ENCODE results near the gene APBB1IP.
"Not testable (repeated sequence)": the region's sequence is repeated elsewhere in the genome, so short reads cannot be mapped to it uniquely, and the experiment has no call there.

Gene APBB1IP

DNA sequence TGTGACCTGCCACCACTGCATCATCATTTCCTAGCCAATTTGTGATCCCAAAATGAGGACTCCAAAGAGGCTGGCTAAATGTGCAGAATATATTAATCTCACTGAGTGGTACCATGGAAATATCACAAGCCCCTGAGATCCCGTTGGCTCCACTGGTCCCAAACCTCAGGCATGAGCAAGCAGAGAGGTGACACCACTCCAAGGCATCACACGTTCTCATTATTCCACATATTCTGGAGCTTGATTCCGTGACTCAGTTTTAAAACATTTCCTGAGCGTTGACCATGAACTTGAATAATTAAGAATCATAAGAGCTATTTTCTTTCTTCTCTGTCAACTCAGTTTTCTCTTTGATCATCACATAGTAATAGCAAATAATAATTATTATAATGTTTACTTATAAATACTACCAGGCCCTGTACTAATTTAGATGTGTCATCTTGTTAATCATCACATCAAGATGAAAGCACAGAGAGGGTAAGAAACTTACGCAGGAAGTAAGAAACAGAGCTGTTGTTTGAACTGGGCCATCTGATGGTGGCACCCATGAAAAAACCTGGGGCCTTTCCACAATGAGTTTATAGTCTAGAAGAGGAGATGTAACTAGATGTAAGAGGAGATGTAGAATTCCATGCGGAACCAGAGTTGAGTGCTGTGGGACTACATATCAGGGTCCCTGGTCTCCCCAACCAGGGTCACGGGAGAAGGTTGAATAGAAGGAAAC is 3.5 kb downstream of the APBB1IP start:
- DNase-seq (ENCODE audit: low spot score), result no peak

DNA sequence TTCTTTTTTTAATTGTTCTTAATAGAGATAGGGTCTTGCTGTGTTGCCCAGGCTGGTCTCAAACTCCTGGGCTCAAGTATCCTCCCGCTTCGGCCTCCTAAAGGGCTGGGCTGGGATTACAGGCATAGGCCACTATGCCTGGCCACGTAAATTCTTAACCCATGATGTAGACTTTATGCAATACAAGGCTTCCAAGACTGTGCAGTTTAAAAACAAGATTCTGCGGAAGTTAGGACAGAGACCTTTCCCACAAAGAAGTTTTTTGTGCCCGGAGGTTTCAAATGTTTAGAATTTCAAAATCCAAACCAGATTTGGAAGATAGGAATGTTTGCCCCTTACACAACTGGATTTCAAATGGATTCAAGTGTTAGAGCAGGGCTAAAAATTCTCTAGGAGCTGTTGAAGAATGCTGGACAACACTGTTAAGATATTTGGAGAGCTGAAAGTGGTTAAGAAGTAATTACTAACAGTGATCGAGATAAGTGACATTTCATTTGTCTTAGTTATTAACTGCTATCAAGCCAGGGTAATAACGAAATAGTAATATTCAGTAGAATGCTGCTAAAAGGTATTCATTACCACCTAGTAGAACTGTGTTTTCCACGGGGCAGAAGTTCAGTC is 7.4 kb downstream of the APBB1IP start:
- DNase-seq (ENCODE audit: low spot score), result no peak

DNA sequence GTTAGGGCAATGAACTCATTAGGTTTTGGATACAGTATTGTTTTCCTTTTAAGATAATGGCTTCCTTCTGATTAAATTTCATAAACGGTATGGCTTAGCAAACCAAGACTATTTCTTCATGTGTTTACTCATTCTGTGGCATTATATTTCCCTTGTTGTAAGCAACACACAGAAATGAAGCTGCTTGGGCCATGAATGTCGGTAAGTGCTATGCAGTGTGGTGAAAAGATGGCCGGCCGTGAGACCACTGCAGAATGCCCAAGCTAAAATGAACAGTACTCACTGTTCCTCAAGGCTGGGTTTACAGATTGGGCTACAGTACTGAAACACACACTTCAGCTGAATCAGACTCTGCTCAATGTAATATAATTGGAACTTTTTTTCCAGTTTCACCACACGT is 8.1 kb downstream of the APBB1IP start:
- DNase-seq (ENCODE audit: low spot score), result no peak

DNA sequence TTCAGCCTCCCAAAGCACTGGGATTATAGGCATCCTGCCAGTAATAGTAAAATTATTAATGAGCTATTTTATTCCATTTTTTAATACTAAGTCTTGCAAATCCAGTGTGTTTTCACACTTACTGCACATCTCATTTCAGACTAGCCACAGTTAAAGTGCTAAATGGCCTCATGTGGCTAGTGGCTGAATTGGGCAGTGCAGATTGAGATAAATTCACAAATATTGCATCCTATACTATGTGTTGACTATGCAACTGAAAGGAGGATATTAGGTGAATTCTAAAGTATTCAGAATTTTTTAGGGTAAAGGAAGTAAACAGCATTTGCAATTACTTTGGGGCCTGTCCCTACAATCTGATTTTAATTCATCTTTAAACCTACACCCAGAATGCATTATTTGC is 10.2 kb downstream of the APBB1IP start:
- no peak for DNase-seq (ENCODE audit: low spot score)

DNA sequence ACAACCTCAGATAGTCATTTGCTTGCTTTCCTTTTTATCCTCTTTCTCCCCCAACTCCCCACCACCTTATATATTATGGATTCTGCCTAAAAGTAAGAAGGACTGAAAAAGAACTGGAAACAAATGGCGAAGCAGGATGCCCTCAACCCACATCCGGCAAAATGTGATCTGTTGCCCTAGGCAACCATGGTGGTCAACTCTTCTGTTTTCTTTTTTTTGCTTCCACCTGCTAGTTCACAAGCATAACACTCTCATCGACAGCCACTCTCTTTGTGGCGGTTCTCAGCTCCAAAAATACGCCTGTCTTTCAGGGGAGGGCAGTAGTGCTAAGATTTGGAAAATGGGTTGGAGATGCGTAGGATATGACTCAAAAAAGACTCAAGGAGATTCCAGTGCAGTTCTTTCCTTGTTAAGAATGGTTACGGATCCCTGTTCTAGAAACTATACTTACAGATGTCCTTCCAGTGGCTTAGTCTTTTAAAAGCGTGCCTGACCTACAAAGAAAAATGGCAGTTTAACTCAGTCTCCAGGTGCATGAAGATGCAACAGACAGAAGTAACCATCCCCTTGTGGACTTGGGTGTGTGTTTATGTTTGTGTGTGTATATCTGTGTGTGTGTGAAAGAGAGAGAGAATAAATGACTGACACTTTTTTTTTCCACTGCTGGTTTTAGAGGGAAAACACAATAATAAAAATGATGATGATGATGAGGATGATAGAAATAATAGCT is 10.7 kb downstream of the APBB1IP start:
- peak; percentile 78 for DNase-seq (ENCODE audit: low spot score)

DNA sequence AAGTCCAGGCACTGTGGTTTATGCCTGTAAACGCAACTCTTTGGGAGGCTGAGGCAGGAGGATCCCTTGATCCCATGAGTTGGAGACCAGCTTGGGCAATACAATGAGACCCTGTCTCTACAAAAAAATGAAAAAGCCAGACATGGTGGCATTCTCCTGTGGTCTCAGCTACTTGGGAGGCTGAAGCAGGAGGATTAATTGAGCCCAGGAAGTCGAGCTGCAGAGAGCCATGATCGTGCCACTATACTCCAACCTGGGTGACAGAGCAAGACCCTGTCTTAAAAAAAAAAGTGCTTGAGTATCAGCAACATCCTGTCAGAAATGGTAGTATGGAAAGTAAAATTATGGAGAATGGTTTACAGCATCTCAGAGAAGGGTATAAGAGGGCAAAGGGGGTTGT is 11.6 kb downstream of the APBB1IP start:
- no peak for DNase-seq (ENCODE audit: low spot score)

DNA sequence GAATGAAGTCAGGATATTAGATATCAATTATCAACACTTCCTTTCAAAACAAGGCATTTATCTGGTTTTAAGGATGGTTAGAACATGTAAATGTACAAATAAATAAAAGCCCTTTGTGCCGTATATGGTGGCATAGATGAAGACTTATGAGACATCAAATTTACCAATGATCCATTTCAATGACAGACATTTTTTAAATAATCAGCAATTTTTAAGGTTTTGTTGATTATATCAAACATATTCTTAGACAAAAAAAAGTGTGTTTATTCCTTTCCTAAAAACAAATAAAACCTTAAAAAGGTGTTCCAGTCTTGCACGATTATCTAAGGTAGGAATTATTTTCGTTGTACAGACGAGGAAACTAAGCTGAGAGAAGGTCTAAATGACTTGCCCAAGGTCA is 13.8 kb downstream of the APBB1IP start:
- no peak for DNase-seq (ENCODE audit: low spot score)

DNA sequence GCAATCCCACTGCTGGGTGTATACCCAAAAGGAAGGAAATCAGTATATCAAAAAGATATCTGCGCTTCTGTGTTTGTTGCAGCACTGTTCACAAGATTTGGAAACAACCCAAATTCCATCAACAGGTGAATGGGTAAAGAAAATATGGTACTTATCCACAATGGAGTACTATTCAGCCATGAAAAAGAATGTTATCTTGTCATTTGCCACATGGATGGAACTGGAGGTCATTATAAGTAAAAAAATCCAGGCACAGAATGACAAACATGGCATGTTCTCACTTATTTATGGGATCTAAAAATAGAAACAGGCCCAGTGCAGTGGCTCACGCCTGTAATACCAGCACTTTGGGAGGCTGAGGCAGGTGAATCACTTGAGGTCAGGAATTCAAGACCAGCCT is 15.7 kb downstream of the APBB1IP start:
- no peak for DNase-seq (ENCODE audit: low spot score)

DNA sequence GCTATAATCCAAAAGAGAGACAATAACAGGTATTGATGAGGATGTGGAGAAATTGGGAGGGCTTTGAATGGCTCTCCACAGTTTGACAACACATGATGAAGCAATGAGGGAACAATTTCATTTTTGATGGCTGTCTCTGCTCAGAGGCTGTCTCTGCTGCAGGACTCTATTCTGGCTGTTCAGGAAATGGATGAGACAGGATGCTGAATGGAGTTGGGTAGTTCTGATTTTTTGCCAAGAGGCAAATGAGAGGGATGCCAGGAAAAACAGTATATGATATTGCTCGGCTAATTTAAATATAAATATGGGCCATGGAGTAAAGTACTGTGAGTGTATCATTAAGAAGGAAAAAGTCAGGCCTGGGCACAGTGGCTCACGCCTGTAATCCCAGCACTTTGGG is 16.8 kb downstream of the APBB1IP start:
- DNase-seq (ENCODE audit: low spot score), result no peak

DNA sequence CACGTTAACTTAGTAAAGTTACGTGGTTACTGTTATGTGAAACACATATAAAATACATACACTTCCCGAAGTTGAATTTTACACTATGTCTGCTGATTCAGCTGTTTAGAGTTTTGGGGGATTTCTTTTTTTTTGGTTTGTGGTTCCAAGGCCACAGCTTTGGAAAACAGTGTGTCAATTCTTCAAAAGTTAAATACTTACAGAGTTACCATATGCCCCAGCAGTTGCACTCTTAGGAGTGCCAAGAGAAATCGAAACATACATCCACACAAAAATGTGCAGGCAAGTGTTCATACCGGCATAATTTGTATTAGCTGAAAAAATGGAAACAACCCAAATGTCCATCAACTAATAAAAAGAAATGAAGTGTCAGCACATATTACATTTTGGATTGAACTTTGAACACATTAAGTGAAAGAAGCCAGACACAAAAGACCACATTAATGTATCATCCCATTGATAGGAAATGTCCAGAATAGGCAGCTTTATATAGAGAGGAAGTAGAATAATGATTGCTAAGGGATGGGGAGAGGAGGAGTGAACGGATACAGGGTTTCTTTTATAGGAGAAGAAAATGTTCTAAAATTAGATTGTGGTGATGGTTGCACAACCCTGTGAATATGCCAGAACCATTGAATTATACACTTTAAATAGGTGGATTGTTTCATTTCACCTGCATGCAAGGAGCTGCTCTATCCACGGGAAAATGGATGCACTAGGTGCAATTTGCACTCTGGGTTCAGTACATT is 17.6 kb downstream of the APBB1IP start:
- DNase-seq (ENCODE audit: low spot score), result no peak

DNA sequence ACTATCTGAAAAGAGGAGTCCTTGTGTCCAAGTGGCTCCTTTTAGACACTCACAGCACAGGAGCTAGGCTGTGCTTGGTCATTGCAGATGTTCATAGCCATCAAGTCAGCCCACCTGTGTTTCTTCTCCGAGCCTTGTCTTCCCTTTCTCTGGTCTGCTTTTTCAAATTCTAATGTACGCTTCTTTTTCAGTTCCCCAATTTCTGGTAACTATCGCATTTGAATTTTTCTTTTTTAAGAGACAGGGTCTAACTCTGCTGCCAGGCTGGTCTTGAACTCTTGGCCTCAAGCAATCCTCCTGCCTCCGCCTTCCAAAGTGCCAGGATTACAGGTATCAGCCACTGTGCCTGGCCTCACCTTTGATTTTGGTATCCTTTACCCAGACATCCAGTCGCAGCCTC is 18.9 kb downstream of the APBB1IP start:
- no peak for DNase-seq (ENCODE audit: low spot score)

DNA sequence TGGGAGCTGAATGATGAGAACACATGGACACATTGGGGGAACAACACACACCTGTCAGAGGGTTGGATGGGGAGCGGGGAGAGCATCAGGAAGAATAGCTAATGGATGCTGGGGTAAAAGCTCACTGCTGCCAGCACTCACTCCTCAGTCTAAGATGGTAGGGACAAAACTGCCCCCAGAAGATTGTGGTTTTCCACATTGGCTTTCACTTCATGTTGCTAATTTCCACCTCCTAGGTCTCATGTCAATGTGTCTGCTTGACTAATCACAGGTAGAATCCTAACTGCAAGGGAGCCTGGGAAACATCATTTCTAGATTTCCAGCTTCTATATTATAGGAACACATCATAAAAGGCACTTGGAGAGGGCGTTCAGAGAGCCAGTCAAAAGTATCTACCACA is 22.6 kb downstream of the APBB1IP start:
- no peak for DNase-seq (ENCODE audit: low spot score)

DNA sequence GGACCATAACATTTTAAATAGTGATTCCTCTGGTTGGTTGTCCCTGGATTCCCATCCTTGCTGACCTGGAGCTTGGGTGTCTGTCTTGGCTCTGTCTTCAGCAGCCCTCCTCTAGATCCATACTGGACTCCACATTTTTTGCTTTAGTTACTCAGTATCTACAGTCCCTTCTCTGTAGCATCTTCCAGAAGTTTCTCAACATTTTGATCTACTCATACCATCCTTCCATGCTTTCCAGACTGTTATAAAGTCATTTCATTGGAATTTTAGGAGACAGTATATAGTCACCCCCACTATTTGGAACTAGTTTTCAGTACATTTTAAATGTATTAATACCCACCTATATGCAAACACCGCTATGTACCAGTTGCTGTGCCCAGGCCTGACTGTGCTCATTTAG is 25.8 kb downstream of the APBB1IP start:
- no peak for DNase-seq (ENCODE audit: low spot score)

DNA sequence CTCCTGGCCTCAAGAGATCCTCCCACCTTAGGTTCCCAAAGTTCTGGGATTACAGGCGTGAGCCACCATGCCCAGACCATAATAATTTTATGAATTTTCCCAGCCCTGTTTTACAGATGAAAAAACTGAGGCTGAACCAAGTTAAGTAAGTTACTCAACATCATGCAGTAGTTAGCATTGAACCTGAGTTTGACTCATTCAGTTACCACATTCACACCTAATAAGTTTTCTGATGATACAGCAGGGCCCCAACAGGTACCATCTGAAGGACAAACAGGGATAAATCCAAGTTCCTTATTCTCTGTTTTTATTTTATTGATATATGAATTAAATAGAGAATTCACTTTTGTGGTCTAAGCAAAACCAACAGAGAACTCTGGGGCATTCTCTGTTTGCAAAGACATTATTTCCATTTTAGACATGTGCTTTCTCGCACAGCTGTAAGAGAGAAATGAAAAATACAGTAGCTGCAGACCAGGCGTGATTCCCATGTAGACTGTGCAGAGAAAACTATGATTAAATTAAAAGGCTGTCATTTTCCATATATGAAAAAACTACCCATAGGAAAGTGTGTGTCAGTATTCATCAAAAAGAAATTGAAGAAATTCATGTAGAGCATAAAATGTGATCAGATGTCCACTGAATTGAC is 26.6 kb downstream of the APBB1IP start:
- DNase-seq (ENCODE audit: low spot score), result no peak

DNA sequence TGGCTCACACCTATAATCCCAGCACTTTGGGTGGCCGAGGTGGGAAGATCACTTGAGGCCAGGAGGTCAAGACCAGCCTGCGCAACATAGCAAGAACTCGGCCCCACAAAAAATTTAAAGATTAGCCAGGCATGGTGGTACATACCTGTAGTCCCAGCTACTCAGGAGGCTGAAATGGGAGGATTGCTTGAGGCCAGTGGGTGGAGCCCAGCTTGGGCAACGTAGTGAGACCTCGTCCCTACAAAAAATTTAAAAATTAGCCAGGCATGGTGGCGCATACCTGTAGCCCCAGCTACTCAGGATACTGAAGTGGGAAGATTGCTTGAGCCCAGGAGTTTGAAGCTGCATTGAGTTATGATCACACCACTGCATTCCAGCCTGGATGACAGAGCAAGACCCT is 28.4 kb downstream of the APBB1IP start:
- not testable (repeated sequence) for DNase-seq (ENCODE audit: low spot score)

DNA sequence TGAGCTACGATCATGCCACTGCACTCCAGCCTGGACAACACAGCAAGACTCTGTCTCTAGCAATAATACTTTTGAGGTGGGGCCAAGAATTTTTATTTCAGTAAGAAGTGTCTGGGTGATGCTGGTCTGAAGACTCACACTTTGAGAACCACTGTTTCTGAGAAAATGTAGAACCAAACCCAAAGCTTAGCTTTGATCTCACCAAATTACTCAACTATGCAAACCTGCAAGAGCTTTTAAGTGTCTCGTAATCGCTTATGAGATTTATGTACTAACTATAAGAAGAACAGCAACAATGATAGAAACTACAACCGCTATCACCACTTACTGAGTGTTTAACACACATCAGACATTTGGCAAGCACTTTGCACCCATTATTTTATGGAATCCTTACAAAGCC is 29.5 kb downstream of the APBB1IP start:
- DNase-seq (ENCODE audit: low spot score), result peak; percentile 50

DNA sequence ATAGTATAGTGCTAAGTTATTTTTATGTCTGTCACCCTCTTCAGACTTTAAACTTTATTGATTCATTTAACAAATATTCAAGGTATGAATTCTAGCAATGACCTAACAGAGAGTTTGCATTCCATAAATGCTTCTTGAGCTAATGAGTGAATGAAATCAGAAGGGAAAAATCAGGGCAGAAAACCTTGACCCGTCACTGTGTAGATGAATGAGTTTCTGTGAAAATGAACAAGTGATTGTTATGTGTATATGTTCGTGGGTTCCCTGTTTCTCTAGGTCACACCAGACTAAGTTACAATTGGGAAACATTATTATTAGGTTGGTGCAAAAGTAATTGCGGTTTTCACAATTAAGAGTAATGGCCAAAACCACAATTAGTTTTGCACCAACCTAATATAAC is 30.1 kb downstream of the APBB1IP start:
- DNase-seq (ENCODE audit: low spot score), result no peak

DNA sequence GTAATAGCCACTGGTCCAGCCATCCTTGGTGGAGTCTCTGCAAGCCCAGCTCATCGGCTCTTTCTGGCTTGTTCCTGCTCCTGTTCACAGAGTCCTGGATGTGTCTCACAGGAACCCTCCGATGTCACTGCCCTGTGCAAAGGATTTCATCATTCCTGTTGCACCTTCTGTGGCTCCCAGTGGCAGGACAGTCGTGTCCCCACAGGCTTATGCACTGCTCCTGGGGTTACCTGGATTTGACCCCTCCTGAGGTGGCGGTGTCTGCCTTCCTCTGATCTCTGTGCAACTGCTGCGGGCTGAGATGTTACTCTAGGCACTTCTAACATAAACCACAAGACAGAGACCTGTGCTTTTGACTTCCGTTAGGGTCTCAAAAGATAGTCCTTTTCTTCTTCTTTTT is 30.6 kb downstream of the APBB1IP start:
- no peak for DNase-seq (ENCODE audit: low spot score)

DNA sequence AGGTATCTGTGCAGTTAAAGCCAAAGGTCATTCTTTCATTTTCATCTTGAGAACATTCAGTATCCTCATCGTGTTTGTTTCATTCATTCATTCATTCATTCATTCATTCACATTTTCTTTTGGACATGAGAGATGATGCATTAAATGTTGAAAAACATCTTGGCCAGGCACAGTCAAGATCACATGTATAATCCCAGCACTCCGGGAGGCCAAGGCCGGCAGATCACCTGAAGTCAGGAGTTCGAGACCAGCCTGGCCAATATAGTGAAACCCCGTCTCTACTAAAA is 34.3 kb downstream of the APBB1IP start:
- no peak for DNase-seq (ENCODE audit: low spot score)

DNA sequence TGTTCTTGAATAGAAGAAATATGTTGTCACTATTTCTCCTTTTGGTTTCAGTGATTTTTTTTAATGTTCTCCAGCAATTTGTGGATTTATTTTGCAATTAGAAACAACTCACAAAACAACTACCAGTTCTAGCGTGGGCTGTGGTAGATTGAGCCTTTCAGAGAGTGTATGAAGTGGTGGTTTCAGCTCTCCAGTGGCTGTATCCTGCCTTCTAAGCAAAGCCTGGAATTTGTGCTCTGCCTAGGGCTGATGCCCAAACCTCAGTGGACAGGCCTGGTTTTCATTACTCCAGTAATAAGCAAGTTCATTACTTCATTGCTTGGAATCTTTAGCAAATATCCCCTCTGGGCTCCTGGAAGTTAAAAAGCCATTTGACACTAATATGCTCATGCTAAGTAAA is 35.9 kb downstream of the APBB1IP start:
- DNase-seq (ENCODE audit: low spot score), result no peak

DNA sequence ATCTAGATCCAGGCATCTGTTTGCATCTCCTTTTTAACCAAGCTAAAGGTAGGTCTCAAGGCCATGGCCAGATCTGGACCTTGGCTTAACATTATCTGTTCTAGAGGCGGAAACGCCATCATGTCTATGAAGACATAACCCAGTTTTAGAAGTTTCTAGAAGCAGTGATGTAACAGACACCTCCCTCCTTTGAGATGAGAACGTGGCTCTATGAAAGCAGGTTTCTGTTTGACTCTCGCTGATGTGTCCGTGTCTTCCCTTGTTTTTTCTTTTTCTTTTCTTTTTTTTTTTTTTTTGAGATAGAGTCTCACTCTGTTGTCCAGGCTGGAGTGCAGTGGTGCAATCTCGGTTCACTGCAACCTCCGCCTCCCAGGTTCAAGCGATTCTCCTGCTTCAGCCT is 36.7 kb downstream of the APBB1IP start:
- peak; percentile 59 for DNase-seq (ENCODE audit: low spot score)

DNA sequence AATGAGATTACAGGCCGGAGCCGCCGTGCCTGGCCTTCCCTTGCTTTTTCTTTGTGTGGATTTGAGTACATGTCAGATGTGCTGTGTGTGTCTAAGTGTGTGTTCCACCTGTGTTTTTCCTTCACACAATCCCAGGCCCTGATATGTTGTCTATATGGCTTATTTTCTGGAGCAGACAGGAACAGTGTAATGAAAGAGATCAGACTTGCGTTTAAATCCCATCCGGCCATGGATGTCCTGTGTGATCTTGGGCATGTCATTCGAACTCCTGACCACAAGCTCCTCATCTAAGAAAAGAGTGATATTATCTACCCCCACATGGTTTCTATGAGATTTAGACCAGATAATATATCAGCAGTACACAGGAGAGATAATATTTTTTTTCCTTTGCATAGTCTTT is 37.2 kb downstream of the APBB1IP start:
- DNase-seq (ENCODE audit: low spot score), result no peak

DNA sequence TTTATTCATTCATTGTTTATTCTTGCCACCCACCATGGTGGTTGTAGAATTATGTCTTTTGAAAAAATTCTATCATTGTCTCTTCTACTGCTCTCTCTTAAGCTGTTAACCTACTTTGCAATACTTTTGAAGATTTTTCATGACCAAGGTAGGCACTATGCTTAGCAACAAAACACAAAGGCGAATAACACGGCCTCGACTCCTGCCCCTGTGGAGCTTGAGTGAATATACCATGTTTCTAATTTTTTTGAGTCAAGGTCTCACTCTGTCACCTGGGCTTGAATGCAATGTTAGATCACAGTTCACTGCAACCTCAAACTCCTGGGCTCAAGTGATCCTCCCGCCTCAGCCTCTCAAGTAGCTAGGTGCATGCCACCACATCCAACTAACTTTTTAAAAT is 39.4 kb downstream of the APBB1IP start:
- no peak for DNase-seq (ENCODE audit: low spot score)
